ENCODE data around the gene AP1AR.

Gene AP1AR

GRCh38 chr4:112316360-112316759, 84.8 kb downstream of the AP1AR start:
- no peak for DNase-seq (ENCODE audit: low read depth in 1 of 2, low spot score in 1 of 2)
- no peak for TF ChIP-seq JUND (IDR thresholded peaks at IDR 0.05; ENCODE audit: low read depth)
- in situ Hi-C loops (cut with HindIII; ENCODE audit: low pct_unique_long_range_greater_than_20kb, low sequenced_read_pairs), result no loop called here

GRCh38 chr4:112318239-112319142, 86.9 kb downstream of the AP1AR start:
- no peak for TF ChIP-seq JUND (IDR thresholded peaks at IDR 0.05; ENCODE audit: low read depth)

More at GRCh38 chr4:112318239-112319142, 86.9 kb downstream of the AP1AR start:
- in situ Hi-C loops (cut with HindIII; ENCODE audit: low pct_unique_long_range_greater_than_20kb, low sequenced_read_pairs), result no loop called here
- no peak for DNase-seq (ENCODE audit: low read depth in 1 of 2, low spot score in 1 of 2)

Data from T47D (cell line).